ENCODE data around the gene PCNX2. TPM values are rescaled to one million over a fixed set of nuclear protein-coding genes. Genes with fewer than 3 reads are reported as not detected.

Gene PCNX2
- total and polyA plus RNA-seq, 10 of the 15 experiments (the other 5 are each of a cell fraction or from before 2014, with no cell fraction given) = 2.1 to 16.4 (median 8.1) TPM

GRCh38 chr1:233024199-233024598 is 271.3 kb downstream of the PCNX2 start:
- in situ Hi-C loops (cut with MboI) (loop anchor here (10.0 kb wide), 1 partner anchor 389 kb away; the partner anchor contains the start of gene SIPA1L2), intact Hi-C loops (cut with micrococcal nuclease; ENCODE audit: unreplicated experiment) (loop anchor here (2.0 kb wide), 1 partner anchor 389 kb away; no protein-coding TSS in a partner anchor)
- WGBS (ENCODE audit: insufficient coverage, insufficient replicate concordance, low lambda C conversion rate, missing lambda C conversion rate) = 65% methylated on average over 9 of the region's 9 CpGs
- POLR2A ChIA-PET = no interaction called here
- no TSS peak for BruUV-seq (replicated peaks)
- SMC1A ChIA-PET (ENCODE audit: uncharacterized antibody, unreplicated experiment) = interaction anchor here (0.6 to 0.9 kb wide), 3 partner anchors 18 to 239 kb away, joined by 3 to 4 read pairs (median 3); no protein-coding TSS in a partner anchor
- RAD21 ChIA-PET (ENCODE audit: unreplicated experiment) = interaction anchor here (1.0 kb wide), 1 partner anchor 1156 kb away, joined by 3 read pairs; no protein-coding TSS in a partner anchor
- no peak overlapping the region for H3K27ac ChIP-seq (ENCODE audit: control insufficient read depth, insufficient read depth)
- DNase-seq (ENCODE audit: low read depth, low spot score) = no peak
- no peak for FAIRE-seq
- H3K79me2 ChIP-seq (ENCODE audit: control insufficient read depth, insufficient read depth, low read length) = no peaks in the 10 kb centered on the region
- no peaks in the 10 kb centered on the region for H3K27me3 ChIP-seq (replicated peaks in 1 of 2; ENCODE audit: control insufficient read depth in 2 of 2, insufficient read depth in 2 of 2, low read length in 1 of 2)
- no peaks in the 10 kb centered on the region for H4K20me1 ChIP-seq (ENCODE audit: control insufficient read depth, insufficient read depth)
- no peak overlapping the region for H3K4me2 ChIP-seq (ENCODE audit: control insufficient read depth, insufficient read depth)
- ATAC-seq = no peak
- H3K4me3 ChIP-seq = no peak overlapping the region
- TF ChIP-seq ZZZ3 (IDR thresholded peaks at IDR 0.05; ENCODE audit: control insufficient read depth, insufficient read length, low read depth) (no peak), MTA3 (IDR thresholded peaks at IDR 0.05; ENCODE audit: borderline replicate concordance, low read length) (no peak), NR2C1 (IDR thresholded peaks at IDR 0.05) (no peak), NR2C2 (IDR thresholded peaks at IDR 0.05; ENCODE audit: borderline replicate concordance, control insufficient read depth, insufficient read length, low read depth) (no peak), FOS (IDR thresholded peaks at IDR 0.05; ENCODE audit: borderline replicate concordance, extremely low read depth, insufficient read length) (no peak), PML (IDR thresholded peaks at IDR 0.05; ENCODE audit: low read length) (no peak), ASH2L (IDR thresholded peaks at IDR 0.05; ENCODE audit: borderline replicate concordance, low read depth) (no peak), IRF4 (IDR thresholded peaks at IDR 0.05; ENCODE audit: low read depth, low read length) (no peak), IKZF2 (IDR thresholded peaks at IDR 0.05) (no peak), ZNF217 (IDR thresholded peaks at IDR 0.05) (no peak), BCL11A (IDR thresholded peaks at IDR 0.05; ENCODE audit: low read depth, low read length) (no peak)
- no peak overlapping the region for H3K9ac ChIP-seq (ENCODE audit: control insufficient read depth, insufficient read depth, low read length)
- no peaks in the 10 kb centered on the region for H3K4me1 ChIP-seq (ENCODE audit: control insufficient read depth, insufficient read depth, low read length)
- CTCF ChIA-PET = interaction anchor here (0.9 kb wide), 1 partner anchor 397 kb away, joined by 3 read pairs; no protein-coding TSS in a partner anchor
- H2AFZ ChIP-seq (ENCODE audit: control insufficient read depth, low read depth, low read length) = no peak overlapping the region
- H3K36me3 ChIP-seq (ENCODE audit: control insufficient read depth in 2 of 2, insufficient read depth in 2 of 2, low read length in 1 of 2) = no peaks in the 10 kb centered on the region
- H3K9me3 ChIP-seq (replicated peaks; ENCODE audit: control insufficient read depth, insufficient read depth, low read length) = no peaks in the 10 kb centered on the region

All from GM12878 (cell line).